HG03135 (cell line): ENCODE results near the gene MED12L.
A peak's percentile ranks its signal among the peaks of the same experiment; 100 is the strongest.

Experiments
- ATAC-seq: cut with Tn5 transposase; IDR thresholded peaks from one replicate; pipeline ENCODE4 v1.9.1; 2021; ENCODE audit warnings: mild to moderate bottlenecking, moderate library complexity; ENCODE audit not compliant: unreplicated experiment

MED12L gene

DNA sequence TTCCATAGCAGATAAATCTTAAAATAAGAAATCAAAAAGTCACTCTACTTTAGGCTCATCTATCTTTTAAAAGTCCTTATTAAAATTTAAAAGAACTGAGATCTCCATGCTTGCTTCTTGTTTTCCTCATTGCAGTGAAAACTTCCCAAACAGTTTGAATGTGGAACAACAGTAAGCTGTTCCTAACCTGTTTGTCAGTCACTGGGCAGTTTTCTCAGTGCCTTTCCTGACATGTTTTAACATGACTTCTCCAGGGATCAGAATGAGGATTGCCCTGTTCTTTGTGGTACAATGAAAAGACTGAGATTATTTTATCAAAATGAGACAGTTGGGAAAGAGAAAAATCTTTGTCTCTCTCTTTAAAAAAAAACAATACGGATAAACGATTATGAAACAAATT, 230.4 kb downstream of the MED12L start:
- ATAC-seq: no peak

GRCh38 chr3:151316267-151316991, 231.0 kb downstream of the MED12L start, which contains the start of gene GPR87:
TSS of gene GPR87 (minus strand) at chr3:151316820. CDS start at chr3:151300100, 16,720 bp downstream.
- ATAC-seq: no peak

DNA sequence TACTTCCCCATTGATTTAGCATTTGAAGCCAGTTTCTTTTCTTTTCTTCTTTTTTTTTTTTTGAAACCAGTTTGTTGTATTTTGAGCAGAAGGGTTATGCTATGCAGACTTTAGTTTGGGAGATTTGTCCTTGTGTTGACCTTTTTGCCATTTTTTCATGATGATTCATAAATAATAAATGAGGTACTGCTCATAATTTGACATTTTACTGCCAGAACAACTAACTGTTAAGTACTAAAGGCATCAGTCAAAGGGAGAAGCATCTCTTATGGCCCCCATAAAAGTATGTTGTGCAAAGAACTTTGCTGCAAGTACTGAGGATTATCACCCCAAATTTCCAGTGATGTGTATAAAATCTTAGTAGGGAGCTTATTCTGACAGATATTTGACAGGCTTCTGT, 232.8 kb downstream of the MED12L start:
- ATAC-seq: no peak

- no peak for ATAC-seq
Observed at GRCh38 chr3:151318991-151319390, 233.5 kb downstream of the MED12L start.

DNA sequence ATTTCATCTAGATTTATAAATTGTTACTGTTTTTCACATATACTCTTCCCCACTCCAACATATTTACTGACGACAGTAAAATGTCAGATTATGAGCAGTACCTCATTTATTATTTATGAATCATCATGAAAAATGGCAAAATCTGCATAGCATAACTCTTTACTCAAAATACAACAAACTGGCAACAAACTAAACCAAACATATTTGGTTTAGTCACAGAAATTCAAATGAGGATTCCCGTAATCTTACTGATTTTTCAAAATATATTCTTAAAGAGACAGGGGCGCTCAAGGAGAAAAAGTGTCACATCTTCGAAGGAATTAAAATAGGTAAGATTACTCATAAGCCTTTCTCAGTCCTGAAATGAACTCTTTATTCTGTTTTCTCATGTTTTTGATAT, 234.2 kb downstream of the MED12L start:
- no peak for ATAC-seq

- no peak for ATAC-seq
Observed at GRCh38 chr3:151320131-151320530, 234.7 kb downstream of the MED12L start.

- no peak for ATAC-seq
Observed at GRCh38 chr3:151321526-151321925, 236.1 kb downstream of the MED12L start.

DNA sequence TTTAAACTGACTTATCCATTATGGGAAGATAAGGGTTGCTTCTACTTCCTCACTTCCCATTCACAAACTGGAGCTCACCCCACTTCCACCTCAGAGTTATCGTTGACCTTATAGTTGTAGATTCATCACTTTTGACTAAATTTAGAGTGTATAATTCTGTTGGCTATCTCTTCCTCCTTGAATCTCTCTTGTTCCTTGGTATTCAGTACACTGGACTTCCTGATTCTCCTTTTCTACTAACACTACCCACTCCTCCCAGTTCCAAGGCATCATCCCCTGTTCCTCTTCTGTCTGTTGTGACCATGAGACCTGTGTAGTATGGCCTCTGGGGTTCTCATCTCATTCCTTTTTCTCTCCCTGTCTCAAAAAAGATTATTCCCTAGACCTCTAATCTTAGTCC, 237.0 kb downstream of the MED12L start:
- ATAC-seq: no peak

DNA sequence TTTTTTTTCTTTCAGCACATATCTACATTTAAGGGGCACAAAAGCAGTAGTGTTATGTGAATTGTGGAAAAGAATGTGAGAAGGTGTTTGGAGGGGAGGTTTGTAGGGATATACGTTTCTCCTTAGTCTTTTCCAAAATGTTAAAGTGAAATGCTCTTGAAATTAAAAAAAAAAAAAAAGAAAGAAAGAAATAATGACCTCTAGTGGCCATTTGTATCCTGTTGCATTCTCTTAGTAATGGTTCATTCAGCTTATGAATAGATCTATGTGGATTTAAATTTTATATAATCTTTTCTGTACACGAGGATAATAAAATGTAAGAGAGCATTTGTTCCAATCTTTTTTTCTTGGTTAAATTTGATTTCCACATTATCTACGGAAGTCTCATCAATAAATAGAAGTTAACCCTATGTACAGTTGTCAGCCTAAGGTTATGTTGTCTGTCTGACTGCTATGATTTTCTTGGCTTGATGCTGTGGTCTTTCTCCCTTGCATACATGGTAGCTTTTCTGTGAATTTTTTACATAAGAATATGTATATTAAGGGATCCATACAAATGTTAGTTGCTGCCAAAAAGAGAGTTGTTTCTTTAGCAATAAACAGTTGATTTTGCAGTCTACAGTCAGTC, 242.2 kb downstream of the MED12L start:
- ATAC-seq: no peak

GRCh38 chr3:151328298-151328995, 243.0 kb downstream of the MED12L start:
- no peak for ATAC-seq

- ATAC-seq: no peak
Observed at GRCh38 chr3:151329363-151329762, 243.9 kb downstream of the MED12L start, which contains the start of gene P2RY13. TSS of gene P2RY13 (minus strand) at chr3:151329549. CDS start at chr3:151329528, 21 bp downstream.

DNA sequence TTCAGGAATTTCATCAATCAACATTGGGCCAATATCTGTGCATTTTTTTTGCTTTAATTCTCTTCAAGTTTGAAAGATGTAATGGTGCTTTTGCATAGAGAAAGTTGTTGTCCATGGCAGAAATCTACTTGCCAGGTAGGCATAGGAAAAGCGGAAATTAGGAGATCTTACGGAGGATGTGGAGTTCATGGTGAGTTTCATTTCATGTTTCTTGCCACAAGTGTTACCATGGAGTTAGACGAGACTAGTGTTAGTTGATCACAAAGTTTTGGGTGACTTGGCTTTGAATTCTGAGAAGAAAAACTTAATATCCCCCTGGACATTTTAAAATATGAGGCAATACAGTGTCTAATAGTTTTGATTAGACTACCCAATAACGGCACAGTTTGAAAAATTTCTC, 244.9 kb downstream of the MED12L start:
- no peak for ATAC-seq

- ATAC-seq: no peak
Observed at GRCh38 chr3:151330899-151331298, 245.4 kb downstream of the MED12L start.

- no peak for ATAC-seq
Observed at GRCh38 chr3:151331696-151332095, 246.2 kb downstream of the MED12L start.

DNA sequence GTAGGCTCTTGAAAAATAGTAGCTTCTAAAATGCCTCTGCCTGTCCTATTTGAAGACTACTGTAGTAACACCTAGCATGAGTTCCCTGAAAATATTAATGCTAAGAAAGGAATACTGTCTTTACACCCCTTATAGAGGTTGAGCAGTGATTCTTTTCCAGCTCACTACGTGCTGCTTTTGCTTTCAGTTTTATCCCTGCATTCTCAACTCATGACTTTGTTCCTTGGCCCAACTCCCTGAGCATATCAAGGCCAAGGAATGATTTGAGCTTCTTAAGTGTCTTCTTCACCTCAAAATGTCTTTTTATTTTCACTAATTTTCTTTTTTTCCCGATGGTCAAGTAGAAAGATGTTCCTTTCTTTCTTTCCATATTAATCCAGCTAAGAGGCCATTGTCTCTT, 260.4 kb downstream of the MED12L start:
- no peak for ATAC-seq

DNA sequence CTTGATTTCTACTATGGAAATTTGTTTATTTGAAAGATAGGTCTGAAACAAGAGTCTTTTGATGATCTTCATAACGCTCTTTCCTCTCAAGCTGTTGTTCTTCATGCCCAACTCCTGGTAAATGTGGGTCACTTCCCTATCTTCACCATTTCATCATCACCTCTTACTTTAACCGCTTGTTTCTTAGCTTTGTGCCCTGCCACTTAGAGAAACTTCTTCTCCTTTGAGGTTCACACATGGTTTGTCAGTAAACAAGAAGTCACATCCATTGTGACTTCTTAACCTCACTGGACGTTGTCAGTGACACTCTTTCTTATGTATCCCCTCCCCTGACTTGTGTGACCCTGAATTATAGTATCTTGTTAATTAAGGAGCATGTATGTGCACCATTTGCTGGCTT, 260.8 kb downstream of the MED12L start:
- ATAC-seq: no peak

DNA sequence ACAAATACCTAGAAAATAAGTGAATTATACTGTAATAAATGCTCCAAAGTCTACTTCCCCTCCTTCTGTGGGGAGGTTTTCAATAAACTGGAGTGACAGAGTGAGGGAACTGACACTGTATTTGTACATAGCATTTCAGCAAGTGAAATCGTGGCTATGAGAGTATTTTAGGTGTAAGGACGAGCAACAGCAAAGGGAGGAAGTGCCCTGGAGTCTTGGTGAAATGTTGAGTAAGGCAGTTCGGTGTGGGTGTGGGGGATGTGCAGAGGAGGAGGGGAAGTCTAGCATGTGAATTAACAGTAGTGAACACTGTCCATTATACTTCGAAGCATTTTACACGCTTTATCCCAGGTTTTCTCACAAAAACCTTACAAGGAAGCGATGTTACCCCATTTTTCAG, 262.0 kb downstream of the MED12L start:
- no peak for ATAC-seq

DNA sequence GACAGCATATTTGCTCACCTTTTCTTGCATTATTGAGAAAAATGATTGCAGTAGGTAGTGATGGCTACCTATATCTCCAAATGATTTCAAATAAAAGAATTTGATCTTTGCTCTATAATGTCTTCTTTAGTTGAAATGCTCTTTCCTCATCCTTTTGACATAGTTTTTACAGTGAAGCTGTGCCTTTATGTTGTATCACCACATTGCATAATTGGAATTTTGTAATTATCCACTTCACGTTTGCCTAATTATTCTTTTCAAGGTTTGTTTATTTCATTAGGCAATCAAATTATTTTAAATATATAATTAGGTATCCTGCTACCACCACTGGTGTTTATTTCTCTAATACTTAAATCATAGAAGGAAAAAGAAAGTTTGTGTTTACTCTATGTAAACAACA, 265.2 kb downstream of the MED12L start:
- no peak for ATAC-seq

DNA sequence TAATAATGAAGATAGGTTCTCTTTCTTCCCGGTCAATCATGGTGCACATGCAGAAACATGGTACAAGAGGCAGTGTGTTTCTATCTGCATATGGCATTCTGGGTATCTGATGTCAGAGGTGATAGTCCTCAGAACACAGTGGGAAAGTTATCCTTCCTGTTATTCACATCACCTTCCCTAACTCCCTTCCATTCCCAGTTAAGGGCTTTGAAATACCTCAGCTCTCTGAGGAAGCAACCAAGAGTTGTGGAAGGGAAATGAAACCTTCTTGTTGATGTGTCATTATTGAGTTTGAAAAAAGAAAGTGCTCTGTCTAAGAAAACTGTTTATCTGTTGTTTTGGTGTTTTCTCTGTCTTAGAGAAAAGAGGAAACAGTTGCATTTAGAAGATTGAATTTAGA, 265.8 kb downstream of the MED12L start:
- peak; percentile 74 for ATAC-seq

DNA sequence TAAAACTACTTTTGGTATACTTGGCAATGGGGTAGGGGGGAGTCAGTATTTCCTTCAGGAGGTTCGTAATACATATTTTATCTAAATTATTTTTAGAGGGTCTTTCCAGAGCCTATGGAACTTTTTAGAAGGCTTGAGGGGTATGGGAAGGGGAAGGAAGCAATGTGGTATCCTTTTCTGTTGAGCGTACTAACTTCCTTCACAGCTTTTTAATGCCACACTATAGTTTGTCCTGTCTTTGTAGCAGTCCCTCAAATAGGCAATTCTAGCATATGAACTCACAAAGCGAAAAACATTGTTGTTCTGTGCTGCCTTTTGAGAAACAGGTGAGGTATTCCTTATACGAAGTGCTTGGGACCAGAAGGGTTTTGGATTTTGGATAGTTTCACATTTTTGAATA, 266.2 kb downstream of the MED12L start:
- ATAC-seq: peak; percentile 27

- no peak for ATAC-seq
Observed at GRCh38 chr3:151356794-151357462, 271.5 kb downstream of the MED12L start.
